ENCODE measurements around the gene MYO7A.

Gene MYO7A

GRCh38 chr11:77175869-77176539 lies 48.0 kb downstream of the MYO7A start:
- no peak overlapping the region for H3K27ac ChIP-seq
- TF ChIP-seq ZFX (IDR thresholded peaks at IDR 0.05; ENCODE audit: borderline replicate concordance), result no peak
- TF ChIP-seq, protein P1, sequence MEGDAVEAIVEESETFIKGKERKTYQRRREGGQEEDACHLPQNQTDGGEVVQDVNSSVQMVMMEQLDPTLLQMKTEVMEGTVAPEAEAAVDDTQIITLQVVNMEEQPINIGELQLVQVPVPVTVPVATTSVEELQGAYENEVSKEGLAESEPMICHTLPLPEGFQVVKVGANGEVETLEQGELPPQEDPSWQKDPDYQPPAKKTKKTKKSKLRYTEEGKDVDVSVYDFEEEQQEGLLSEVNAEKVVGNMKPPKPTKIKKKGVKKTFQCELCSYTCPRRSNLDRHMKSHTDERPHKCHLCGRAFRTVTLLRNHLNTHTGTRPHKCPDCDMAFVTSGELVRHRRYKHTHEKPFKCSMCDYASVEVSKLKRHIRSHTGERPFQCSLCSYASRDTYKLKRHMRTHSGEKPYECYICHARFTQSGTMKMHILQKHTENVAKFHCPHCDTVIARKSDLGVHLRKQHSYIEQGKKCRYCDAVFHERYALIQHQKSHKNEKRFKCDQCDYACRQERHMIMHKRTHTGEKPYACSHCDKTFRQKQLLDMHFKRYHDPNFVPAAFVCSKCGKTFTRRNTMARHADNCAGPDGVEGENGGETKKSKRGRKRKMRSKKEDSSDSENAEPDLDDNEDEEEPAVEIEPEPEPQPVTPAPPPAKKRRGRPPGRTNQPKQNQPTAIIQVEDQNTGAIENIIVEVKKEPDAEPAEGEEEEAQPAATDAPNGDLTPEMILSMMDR (IDR thresholded peaks at IDR 0.05), result no peak

GRCh38 chr11:77176996-77177395 lies 49.0 kb downstream of the MYO7A start:
- TF ChIP-seq, protein P1 (IDR thresholded peaks at IDR 0.05), result no peak
- no peak for TF ChIP-seq ZFX (IDR thresholded peaks at IDR 0.05; ENCODE audit: borderline replicate concordance)
- no peak overlapping the region for H3K27ac ChIP-seq

DNA sequence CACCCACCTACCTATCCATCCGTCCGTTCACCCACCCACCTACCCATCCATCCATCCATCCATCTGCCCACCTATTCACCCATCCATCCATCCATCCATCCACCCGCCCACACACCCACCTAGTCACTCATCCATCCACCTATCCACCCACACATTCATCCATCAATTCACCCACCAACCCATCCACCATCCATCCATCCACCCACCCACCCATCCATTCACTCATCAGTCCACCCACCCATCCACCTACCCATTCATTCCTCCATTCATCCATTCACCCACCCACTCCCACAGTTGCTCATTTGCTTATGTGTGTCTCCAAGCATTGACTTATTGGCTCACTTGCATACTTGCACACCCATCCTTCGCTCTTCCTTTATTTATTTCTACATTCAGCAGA lies 50.1 kb downstream of the MYO7A start:
- no peak overlapping the region for H3K27ac ChIP-seq
- TF ChIP-seq, protein P1 (IDR thresholded peaks at IDR 0.05), result no peak
- no peak for TF ChIP-seq ZFX (IDR thresholded peaks at IDR 0.05; ENCODE audit: borderline replicate concordance)

GRCh38 chr11:77179048-77179447 lies 51.0 kb downstream of the MYO7A start:
- no peak for TF ChIP-seq ZFX (IDR thresholded peaks at IDR 0.05; ENCODE audit: borderline replicate concordance)
- TF ChIP-seq, protein P1 (IDR thresholded peaks at IDR 0.05), result no peak
- H3K27ac ChIP-seq, result no peak overlapping the region

- H3K27ac ChIP-seq, result no peak overlapping the region
- TF ChIP-seq ZFX (IDR thresholded peaks at IDR 0.05; ENCODE audit: borderline replicate concordance), result no peak
- TF ChIP-seq, protein P1 (IDR thresholded peaks at IDR 0.05), result no peak
Measured at GRCh38 chr11:77179681-77180080, 51.6 kb downstream of the MYO7A start.

GRCh38 chr11:77180346-77180745 lies 52.3 kb downstream of the MYO7A start:
- TF ChIP-seq ZFX (IDR thresholded peaks at IDR 0.05; ENCODE audit: borderline replicate concordance), result no peak
- TF ChIP-seq, protein P1 (IDR thresholded peaks at IDR 0.05), result no peak
- no peak overlapping the region for H3K27ac ChIP-seq

- no peak for TF ChIP-seq ZFX (IDR thresholded peaks at IDR 0.05; ENCODE audit: borderline replicate concordance)
- TF ChIP-seq, protein P1 (IDR thresholded peaks at IDR 0.05), result no peak
- no peak overlapping the region for H3K27ac ChIP-seq
Measured at GRCh38 chr11:77181226-77181625, 53.2 kb downstream of the MYO7A start.
